K562 treated with DMSO at 1 percent for 12 hours (cell line): ENCODE data around the gene MIPEP. TPM values are rescaled to one million over a fixed set of nuclear protein-coding genes. Genes with fewer than 3 reads are reported as not detected.

ENCODE experiments used
- total RNA-seq: library from RNA; unstranded; fragments of 300-600 nt; gene quantifications from 2 replicates; pipeline ENCODE4 v1.2.3, GENCODE V29; 2022; ENCODE audit not compliant: insufficient read depth

MIPEP gene
- total RNA-seq = 5.8 and 9.9 TPM in 2 replicates

DNA sequence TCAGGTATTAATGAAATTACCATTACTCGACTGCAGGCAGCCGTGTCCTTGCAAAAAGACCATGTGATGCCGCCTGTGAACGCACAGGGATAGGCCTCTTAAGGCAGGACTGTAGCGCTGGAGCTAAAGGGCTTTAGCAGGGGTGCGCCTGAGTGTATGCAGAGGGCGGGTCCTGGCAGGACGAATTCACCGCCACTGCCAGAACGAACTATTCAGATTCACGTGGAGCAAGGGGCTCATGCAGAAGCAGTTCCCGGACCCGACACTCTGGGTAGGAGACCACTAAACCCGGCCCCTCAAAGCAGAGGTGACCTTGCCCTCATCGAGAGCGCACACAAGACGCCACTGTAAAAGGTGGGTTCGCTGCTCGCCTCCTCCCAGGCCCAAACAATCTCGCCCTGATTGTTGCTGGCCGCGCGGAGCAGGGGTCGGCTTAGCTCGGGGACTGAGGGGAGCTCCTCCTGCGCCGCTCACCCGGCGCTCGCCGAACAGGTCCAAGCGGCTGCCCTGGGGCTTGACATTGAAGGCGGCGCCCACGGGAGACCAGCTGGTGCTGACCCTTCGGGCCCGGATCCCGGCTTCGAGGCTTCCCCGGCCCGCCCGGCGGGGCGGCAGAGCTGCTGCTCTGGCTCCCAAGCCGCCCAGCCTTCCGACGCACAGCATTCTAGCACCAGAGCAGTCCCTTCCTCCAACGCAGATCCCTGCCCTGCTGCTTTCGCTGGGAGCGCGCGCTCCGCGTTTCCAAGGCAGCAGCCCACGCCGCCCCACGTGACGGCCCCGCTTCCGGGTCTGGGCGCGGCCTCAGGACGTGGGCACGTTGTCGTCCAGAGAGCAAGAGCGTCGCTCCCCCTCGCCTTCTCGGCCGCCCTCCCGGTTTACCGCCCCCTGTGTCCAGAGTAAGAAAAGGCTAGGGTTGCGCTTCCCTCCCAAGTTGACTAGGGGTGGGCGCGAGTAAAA lies at the start of gene MIPEP:
Gene MIPEP (minus strand): TSS at position 743 of the 957 bp plus-strand sequence. CDS start 80 bp downstream, at position 663.

DNA sequence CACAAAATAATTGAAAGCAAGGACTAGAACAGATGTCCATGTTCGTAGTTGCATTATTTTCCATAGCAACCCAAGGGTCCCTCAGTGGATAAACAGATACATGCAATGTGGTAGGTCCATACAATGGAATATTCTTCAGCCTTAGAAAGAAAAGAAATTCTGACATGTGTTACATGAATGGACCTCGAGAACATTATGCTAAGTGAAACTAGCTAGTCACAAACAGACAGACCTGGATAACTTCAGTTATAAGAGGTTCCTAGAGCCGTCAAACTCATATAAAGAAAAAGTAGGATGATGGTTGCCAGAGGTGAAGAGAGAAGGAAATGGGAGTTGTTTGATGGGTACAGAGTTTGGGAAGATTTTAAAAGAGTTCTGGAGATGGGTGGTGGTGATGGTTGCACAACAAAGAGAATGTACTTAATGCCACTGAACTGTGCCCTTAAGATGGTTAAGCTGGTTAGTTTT lies 8.3 kb upstream of the MIPEP start, which contains the start of gene C1QTNF9B:
Gene C1QTNF9B (minus strand): TSS at position 51 of the 468 bp plus-strand sequence.

Other genes starting within 250 kb of the MIPEP start
- gene C1QTNF9B, start 8.1 kb upstream of the MIPEP start, total RNA-seq = not detected in 2 replicates